NCI-H187 (cell line): ENCODE data around the gene SERP2.

Experiments
- DNase-seq, 2 experiments: peaks; one replicate each; lab custom pipeline; 2025; lab: John Stamatoyannopoulos, UW

The SERP2 gene

GRCh38 chr13:44435142-44435918, 61.7 kb downstream of the SERP2 start:
- DNase-seq, result peak; percentile 89 to 96

- DNase-seq, result no peak
These were observed 62.4 kb downstream of the SERP2 start for GRCh38 chr13:44435919-44436510.

GRCh38 chr13:44436589-44437337, 63.1 kb downstream of the SERP2 start:
- DNase-seq, result peak; percentile 85 to 92

DNA sequence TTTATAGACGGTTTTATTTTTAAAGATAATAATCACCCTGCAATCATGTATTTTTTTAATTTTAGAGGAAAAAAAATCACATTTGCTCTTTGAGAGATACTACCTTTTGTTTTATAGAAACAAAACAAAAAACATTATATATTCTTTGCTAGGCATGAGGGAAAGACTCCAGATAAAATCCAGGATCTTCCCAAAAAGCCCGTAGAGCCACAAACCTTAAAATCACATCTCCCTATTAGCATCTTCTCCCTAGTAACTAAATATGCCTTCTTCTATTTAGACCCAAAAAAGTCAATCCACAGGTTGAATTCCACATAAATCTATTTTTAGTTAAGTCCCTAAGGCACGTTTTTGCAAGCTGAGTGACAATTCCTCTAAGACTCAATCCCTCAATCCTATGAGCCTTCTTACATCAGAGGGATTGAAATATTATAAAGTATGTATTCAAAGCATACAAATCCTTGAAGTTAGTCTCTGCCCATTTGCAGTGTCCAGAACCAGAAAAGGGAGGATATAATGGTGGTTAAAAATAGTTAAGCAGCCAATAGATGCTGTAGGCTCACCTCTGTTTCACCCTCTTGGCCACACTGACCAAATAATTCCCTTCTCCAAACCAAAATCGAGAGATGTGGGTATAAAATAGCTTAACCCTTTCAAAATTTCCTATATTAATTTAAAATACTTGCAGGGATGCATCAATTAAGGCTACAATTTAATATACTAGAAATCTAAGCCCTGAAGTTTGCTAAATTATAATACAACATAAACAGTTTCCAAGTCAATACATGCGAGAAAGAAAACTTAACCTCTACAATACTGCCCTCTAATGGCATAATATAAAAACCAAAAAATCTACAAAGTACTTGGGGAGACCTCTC, 64.0 kb downstream of the SERP2 start:
- no peak for DNase-seq

- DNase-seq, result no peak
These were observed 64.6 kb downstream of the SERP2 start for GRCh38 chr13:44438234-44438579.

- no peak for DNase-seq
These were observed 65.9 kb downstream of the SERP2 start for GRCh38 chr13:44439452-44440024.

DNA sequence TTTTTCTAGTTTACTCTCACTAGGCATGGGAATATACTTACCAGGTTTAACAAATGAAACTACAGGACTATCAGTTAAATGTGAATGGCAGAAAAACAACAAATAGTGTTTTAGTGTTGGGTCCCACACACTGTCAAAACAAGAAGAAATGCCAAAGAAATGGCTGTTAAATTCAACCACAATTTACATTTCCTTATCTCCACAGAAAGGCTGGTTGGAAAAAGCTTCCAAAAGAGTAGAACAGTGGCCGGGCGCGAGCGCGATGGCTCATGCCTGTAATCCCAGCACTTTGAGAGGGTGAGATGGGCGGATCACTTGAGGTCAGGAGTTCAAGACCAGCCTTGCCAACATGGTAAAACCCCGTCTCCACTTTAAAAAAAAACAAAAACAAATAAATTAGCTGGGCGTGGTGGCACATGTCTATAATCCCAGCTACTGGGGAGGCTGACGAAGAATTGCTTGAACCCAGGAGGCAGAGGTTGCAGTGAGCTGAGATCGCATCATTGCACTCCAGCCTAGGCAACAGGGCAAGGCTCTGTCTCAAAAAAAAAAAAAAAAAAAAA, 66.5 kb downstream of the SERP2 start:
- DNase-seq, result no peak
